Stimulated activated CD4-positive, alpha-beta T cell treated with anti-CD3 and anti-CD28 coated beads, Interleukin-2, amount 100 ng/mL, for 48 hours (primary cell): ENCODE measurements around the gene PCSK2.

Source experiments
- DNase-seq, 2 donors: peaks; one replicate each; pipeline ENCODE4 v3.0.0-alpha.2; 2020

The PCSK2 gene

DNA sequence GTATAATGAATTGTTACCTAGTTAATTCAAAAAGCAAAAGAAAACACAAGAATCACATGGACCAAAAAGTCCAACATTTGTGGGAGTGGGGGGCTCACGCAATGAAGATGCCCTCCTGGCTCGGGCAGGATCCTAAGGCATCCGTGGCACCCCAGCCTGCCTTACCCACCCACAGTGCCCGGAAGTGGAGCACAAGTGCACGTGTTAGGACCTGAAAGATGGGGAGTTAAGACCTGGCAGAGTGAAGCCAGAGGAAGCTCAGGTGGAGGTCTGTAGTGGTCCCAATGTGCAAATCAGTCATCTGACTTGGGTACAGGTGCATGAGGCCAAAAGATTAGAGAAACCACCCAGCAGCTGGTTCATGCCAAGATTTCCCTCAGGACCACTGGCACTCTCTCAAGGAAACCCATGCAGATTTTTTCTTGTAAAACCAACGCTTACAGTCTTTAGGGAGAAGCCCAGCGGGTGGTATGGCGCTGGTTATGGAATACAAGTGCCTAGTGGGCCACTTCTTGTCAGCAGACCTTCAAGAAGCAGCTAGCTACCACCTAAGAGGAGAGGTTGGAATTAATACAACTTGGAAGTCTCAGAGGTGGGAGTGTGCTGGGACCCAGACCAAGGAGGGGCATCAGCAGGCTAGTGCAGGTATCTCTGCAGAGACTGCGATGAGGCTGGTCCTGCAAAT lies 262.2 kb downstream of the PCSK2 start:
- DNase-seq, result no peak

DNA sequence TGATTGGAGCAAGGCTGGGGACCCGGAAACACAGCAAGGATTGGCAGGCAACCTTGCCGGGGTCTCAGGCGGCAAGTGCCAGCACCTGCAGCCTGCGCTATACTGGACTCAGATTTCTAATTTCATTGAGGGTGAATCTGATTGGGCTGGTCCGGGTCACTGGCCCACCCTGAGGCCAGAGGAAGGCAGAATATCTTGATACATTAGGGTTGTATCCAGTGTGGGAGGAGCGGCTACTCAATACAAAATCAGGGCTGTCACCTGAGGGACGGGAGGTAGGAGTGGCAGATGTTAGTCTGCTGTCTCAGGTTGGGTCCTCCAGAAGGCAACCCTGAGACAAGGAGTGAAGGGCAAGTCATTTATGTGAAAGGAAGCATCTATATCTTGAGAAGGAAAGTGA lies 263.7 kb downstream of the PCSK2 start:
- DNase-seq, result no peak

DNA sequence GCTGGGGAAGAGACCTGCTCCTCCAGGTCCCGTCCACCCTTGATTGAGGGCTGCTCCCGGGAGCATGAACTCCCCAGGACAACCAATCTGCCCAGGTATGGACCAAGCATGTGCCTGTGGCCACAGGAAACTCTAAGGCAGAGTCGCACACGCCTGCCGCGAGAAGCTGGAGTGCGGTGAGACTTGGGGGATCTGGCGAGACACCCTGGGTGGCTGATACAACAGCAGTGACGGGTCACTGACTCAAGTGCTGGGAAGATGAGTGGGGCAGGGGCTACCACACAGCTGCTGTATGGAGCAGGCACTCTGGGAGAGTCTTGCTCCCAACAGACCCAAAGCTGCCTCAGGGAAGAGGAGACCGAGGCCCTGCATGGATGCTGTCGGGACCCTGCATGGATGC lies 264.2 kb downstream of the PCSK2 start:
- no peak for DNase-seq

DNA sequence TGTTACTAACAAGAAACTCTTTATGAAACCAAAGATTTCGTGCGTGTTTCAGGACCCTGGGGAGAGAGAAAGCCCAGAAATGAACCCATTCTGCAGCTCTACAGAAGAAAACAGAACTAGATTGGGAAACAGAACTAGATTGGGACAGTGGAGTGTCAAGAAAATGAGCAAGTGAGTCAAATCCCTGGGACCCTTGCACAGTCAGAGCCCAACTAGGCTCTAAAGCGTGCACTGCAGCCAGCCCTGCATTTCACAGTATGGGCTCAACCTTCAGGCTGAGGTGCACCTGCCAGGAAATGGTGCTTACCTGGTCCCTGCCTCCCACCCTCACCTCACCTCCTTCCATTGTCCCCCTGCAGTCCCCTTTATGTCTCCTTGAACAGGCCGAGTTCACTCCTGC lies 264.6 kb downstream of the PCSK2 start:
- no peak for DNase-seq

DNA sequence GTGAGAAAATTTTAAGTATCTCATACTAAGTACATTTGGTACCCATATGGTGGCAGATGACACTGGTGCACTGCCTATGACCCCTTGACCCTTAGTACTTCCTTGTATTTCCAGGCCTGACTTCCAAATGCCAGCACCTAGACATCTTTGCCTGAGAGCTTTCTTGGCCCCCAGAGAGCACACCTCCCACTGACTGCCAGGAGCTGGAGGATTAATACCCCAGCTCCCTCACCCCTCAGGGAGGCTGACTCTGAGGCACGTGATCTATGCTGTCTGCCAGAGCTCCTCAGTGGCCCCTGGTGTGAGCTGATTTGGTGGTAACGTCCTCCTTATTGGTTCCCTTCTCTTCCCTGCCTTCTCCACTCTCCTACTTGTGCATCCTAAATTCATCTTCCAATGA lies 266.3 kb downstream of the PCSK2 start:
- no peak for DNase-seq

DNA sequence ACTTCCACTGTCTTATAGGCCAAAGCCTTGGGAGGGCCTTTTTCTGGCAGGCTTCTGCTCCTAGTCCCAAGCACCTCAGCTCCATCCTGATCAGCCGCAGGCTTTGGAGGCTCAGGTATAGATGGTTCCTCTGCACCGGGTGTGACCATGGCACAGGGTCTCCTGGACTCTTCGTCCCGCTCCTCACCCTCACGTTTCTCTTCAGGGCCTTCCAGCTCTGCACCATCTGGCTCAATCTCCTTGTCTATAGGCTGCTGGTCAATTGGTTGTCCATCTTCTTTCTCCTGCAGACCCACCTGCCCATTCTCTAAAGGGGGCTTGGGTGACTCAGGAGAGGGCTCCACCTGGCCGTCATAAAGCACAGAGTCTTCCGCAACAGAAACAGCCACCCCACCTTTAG lies 267.4 kb downstream of the PCSK2 start:
- no peak for DNase-seq

DNA sequence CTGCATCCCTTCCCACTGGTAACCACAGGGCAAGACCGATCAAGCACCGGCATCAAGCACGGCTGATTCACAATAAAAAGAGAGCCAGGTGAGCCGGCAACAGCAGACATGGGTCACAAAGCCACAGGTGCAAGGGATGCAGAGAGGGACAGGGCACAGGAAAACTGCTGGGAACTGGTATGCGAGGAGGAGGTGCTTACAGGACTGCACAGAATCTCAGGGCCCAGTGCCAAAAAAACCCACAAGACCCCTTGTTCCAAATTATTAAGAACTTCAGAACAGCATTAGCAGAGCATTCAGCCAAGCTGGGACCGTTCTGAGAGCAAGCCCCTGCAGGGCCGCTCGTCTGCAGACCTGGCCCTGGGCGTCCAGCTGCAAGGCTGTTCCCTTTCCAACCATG lies 269.0 kb downstream of the PCSK2 start:
- no peak for DNase-seq

DNA sequence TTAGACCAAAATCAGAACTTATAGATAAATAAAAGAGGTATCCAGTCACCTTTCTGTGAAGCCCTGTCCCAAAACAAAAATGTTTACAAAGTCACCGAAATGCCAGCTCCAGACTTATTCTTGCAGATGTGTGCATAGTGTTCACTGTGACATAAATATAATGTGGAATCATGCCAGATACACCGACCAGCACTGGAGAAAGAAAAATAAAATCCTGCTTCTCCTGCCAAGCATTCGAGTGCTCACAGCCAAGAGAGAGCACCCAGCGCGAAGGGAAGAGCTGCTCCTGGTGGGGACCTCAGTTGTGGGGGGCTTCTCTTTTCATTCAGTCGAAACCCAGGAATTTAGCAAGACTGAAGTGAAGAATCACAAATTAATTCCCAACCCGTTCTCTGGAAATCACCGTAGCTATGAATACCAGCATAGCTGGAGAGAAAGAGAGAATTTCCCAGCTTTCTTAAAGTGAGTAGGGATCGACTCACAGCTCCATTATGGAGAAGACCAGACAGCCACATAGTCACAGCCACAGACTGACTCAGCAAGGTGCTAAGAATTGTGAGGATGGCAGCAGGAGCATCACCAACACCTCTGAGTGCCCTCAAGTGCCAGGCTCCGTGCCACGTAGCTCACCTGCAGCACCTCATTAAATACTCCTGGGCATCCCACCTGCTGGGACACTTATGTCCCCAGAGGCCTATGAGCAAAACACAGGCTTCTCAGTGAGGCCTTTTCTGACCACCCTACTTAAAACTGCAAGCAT lies 271.2 kb downstream of the PCSK2 start:
- no peak for DNase-seq

DNA sequence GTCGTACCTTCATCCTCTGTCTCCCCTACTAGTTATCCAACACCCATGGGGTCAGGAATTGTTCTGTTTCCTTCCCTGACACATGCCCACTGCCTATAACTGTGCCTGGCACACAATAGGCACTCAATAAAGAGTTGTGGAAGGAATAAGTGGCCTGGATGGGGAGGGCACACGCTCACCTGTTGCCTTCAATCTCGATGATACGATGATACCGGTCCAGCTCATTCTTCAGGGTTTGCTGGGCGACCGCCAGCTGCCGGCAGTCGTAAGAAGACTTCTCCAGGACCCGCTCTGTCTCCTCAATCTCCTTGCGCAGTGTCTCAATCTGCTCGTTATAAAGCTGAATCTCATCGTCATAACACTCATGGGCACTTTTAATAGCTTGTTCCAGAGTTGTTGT lies 271.8 kb downstream of the PCSK2 start:
- DNase-seq, result no peak

DNA sequence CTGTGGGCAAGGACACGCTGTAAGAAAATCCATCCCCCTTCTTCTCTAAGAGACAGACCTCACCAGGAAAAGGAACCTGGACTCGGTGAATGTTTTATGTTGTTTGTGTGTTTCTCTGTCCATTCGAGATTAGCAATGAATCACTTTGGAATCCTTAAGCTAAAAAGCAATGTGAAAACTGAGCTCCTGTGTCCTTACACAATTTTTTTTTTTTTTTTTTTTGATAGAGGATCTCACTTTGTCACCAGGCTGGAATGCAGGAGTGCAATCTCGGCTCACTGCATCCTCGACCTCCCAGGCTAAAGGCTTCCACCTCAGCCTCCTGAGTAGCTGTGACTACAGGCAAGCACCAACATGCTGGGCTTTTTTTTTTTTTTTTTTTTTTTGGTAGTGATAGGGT lies 272.2 kb downstream of the PCSK2 start:
- no peak for DNase-seq

DNA sequence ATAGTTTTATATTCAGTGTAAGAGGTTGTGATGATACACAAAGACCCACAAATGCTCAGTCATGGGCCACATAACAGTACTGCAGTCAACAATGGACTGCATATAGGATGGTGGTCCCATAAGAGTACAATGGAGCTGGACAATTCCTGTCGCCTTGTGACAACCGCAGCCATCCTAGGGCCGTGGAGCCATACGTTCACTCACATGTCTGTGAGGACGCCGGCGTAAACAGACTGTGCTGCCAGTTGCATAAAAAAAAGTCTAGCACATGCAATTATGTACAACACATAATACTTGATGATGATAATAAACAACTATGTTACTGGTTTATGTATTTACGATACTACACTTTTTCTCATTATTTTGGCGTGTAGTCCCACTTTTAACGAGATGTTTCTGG lies 273.4 kb downstream of the PCSK2 start:
- no peak for DNase-seq

DNA sequence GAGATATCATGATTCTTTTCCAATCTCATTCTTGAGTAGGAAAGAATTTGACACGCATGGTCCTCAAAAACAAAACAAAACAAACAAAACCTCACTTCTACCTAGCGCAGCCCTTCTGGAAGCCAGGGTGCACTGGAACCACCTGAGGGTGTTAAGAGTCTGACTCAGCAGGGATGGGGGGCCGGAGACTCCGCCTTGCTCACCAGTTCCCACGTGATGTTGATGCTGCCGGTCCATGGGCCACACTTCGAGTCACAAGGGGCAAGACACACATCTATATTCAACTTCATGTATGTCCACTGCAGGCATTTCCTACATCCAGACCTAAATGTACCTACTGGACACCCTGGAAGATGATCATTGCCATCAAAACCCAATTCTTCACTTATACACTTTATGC lies 274.0 kb downstream of the PCSK2 start:
- DNase-seq, result no peak

DNA sequence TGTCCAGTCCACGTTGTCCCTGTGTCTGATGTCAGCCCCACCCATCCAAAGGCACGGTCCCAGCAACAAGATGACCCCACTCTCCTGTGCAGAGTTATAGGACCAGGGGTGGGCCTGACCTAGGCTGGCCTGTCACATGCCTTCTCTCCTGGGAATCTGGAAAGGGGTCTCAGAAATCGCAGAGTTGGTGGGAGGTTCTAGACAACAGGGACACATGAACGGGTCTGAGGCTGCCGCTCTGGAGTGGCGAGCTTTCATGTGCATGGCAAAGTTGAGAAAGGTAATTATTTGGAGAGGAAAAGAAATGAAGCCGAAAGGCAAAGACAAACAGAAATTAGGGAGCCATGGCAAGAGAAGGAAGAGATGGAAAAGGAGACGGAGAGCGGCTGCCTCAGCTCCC lies 274.9 kb downstream of the PCSK2 start:
- DNase-seq, result no peak

DNA sequence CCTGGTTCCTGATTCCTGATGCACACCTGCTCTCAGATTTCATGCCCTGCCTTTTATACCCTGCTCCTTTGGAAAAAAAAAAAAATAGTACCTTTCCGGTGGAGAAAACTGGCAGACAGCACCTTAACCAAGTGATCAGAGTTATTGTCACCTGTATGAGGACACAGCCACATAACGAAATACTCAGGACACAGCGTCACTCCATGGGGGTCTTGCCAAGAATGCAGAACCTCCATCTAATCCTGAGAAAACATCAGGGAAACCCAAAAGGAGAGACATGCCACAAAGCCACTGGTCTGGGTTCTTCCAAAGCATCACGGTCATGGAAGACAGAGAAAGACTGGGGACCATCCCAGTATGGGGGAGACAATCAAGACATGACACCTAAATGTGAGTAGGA lies 275.3 kb downstream of the PCSK2 start:
- DNase-seq, result no peak

DNA sequence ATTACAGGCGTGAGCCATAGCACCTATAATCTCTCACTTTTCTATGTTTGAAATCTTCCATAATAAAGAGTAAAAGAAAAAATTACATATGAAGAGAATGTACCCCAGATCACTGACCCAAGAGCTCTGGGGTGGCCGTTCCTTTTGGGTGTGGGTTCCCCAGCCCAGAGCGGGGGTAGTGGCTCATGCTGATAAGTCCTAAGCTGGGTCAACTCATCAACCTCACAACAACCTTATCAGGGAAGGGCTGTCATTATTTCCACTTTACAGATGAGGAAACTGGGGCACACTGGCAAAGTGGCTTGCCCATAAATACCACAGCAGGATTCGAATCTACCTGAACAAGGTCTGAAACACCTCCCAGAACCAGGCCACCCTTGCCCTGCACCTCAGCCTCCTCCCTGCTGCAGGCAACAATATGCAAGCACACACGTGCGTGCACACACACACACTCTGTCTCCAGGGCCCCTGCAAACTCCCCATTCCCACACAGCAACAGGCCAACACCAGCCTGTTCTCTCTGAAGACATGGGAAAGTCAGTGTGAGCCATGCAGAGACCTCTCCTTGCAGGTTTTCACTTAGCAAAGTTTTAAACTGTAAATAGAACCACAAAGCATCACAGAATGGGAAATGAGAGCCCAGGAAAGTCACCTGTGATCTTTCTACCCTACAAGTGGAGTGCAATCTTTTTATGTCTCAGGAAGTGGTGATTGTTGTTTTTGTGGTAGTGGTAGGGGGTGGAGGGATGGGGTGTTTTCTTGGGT lies 276.6 kb downstream of the PCSK2 start:
- no peak for DNase-seq

DNA sequence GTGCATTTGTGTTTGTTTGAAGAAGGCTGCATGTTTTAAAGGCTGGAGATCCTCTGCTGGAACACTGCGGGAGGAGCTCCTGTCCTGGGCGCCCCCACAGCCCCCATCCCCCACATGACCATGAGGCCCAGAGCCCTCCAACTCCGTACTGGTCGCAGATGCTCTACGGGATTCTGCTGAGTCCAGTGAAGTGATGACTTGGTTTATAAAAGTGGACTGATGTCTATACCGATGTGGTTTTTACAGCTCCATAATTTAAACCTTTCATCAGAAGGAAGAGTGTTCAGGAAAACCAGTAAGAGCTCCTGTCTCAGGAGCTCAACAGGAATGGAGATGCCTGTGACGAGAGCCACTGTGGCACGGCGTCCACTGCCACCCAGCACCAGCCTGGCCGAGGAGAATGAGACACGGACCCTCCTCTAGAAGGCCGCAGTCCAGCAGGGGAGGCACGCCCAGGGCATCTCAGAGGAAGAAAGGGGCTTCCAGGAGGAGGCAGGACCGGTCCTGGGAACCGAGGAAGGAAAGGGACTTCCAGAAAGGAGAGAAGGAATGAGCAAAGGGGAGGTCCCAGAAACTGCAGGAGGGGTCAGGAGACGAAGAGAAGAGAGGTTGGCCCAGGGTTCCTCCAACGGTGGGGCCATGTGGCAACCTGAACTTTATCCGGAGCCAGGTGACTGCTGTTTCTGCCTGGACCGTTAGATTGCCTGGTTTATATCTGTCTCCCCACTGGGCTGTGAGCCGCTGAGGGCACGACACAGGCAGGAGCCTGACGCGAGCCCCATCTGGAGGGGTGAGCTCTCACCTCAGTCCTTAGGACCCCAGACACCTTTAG lies 277.4 kb downstream of the PCSK2 start:
- DNase-seq, result no peak

DNA sequence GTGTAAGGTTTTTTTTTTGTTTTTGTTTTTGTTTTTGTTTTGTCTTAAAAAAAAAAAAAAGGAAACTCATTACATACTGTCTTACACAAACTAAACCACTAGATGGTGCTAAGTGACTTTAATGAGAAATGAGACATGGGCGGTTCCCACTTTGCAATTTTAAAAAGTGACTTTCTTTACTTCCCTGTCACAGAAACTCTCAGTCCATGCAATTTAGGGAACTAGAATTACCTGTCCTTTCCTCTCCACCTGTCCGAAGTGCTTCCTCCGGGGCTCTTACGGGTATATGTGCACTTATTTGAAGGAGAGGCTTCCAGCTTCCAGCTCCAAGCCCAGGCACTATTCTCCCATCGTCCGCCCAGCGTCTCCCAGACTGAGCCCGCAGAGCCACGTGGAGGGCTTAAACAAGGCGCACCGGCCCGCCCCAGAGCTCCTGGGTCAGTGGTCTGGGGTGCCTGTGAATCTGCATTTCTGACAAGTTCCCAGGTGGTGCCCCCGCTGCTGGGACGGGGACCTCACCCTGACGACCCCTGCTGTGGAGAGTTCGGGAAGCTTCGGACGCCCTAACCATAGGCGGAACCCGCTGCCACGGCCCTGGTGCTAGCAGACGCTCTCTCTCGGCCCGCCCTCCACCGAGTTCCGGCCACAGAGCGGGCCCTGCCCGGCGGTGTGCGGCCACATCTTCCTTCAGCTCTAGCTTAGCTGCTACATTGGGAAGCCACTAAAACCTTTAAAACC lies 278.2 kb downstream of the PCSK2 start:
- peak; percentile 31 to 37 for DNase-seq

DNA sequence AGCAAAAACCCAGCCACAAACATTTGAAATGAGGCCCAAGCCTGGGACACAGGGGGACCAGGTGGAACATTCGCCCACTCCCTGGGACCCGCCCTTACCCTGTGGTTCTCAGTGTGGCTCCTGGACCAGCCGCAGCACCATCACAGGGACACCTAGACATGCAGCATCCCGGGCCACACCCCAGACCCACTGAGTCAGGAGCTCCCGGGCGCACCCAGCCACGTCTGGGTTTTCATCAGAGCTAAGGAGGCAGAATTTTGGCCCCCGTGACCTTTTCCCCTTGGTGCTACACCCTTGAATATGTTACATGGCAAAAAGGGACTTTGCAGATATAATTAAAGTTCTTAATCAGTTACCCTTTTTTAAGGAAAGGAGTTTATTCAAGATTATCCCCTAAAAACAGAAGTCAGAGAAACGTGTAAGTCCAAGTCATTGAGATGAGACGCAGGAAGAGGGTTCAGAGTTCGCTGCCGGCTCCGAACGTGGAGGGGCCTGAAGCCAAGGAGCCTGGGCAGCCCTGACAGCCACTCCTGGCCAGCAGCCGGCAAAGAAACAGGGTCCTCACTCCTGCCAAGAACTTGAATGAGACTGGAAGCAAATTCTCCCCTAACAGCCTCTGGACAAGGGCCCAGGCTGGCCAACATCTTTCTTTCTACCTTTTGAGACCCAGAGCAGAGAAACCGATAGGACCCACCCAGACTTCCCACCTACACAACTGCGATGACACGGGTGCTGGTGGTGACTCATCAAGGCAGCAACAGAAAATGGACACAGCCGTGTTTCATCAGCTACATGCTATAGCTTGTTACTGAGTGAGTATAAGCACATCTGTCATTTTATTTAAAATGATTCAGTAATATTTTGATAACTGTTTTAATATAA lies 279.0 kb downstream of the PCSK2 start:
- peak; percentile 34 to 52 for DNase-seq

DNA sequence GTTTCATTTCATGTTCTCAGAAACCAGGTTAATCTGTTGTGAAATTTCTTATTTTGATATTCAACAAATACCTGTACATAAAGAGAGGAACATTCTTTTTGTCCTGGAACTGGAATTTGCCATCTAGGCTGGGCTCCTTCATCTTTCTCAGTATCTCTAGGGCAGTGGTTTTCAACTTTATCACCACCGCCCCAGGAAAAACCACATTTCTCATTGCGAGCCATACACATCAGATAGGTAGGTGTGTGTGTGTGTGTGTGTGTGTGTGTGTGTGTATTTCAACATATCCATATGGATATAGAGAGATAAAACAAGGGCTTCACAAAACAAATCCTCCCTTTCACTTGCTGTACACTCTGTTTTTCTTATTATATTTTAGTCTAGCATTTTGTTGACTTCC lies 280.2 kb downstream of the PCSK2 start:
- DNase-seq, result no peak

DNA sequence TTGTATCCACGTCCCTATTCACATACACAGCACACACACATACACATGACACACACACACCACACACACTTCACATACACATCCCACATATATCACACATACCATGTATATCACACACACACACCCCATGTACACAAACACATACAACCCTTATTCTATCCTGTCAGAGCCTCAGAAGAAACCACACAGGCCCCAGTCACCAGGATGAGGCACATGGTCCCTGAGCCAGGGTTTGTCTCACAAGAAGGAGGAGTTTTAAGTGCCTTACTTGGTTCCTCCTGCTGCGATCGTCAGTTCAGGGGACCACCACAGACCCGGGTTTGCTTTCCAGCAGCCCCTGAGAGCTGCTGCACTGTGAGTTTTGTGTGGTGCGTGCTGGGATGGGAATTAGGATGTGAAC lies 280.7 kb downstream of the PCSK2 start:
- DNase-seq, result no peak

DNA sequence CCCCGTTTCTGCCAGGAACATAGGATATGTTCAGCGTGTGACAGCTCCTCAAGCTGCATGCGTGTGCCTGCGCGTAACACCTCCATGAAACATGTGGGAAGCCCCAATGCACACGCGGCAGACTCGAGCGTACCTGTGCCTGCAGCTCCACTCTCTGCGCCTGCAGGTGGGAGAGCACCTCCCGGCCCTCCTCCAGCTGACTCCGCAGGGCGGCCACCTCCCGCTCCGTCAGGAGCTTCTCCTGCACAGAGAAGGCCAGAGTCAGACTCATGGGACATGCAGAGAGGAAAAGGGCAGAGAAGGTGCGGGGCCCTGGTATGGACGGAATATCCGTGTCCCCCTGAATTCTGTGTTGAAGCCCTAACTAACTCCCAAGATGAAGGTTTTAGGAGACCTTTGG lies 281.9 kb downstream of the PCSK2 start:
- DNase-seq, result no peak
